CD4-positive, alpha-beta T cell (primary cell): ENCODE data around the gene TBC1D3B. TPM values are rescaled to one million over a fixed set of nuclear protein-coding genes. Genes with fewer than 3 reads are reported as not detected.

Experiments used
- ATAC-seq: fragments of 200-7000 bp; cut with Tn5 transposase; one replicate; pipeline ENCODE4 v1.10.0; 2022; ENCODE audit warnings: mild to moderate bottlenecking; ENCODE audit not compliant: poor library complexity
- CTCF ChIA-PET: fragments of 350-600 bp; sonication (Branson Sonifier 250); formaldehyde crosslinking; loops from one replicate; lab custom pipeline; 2021; ENCODE audit warnings: antibody characterized with exemption, inconsistent platforms; lab: Charles Lee
- POLR2A ChIA-PET: fragments of 350-600 bp; sonication (Branson Sonifier 250); formaldehyde crosslinking; loops from one replicate; lab custom pipeline; 2021; ENCODE audit warnings: antibody characterized with exemption, inconsistent platforms; lab: Charles Lee
- DNase-seq, 14 experiments: peaks; one replicate each; pipeline ENCODE4 v3.0.0-alpha.2; 2013 to 2020; ENCODE audit warnings: mixed read lengths in 2 of 14
- H3K27ac ChIP-seq, 2 donors: one replicate each; pipeline versions ENCODE4 v1.5.1 to v1.7.0; 2013; ENCODE audit warnings: low read length in 2 of 2, low read depth in 1 of 2, mild to moderate bottlenecking in 1 of 2
- H3K27me3 ChIP-seq, 2 experiments: 1 replicate in 1 of 2; 2 replicates in 1 of 2; pipeline versions ENCODE4 v1.6.1 to v1.7.0; 2013; ENCODE audit warnings: low read length in 2 of 2, control low read depth in 1 of 2, mild to moderate bottlenecking in 1 of 2, moderate library complexity in 1 of 2; ENCODE audit not compliant: insufficient read depth in 2 of 2, control insufficient read depth in 1 of 2
- H3K36me3 ChIP-seq: one replicate; pipeline ENCODE4 v1.6.1; 2013; ENCODE audit warnings: low read length, control low read depth; ENCODE audit not compliant: insufficient read depth
- H3K4me1 ChIP-seq: one replicate; pipeline ENCODE4 v1.6.1; 2013; ENCODE audit warnings: low read length, control low read depth; ENCODE audit not compliant: insufficient read depth
- H3K4me3 ChIP-seq: one replicate; pipeline ENCODE4 v1.5.1; 2013; ENCODE audit warnings: mild to moderate bottlenecking, low read length, moderate library complexity
- H3K9me3 ChIP-seq, 2 experiments: 1 replicate in 1 of 2; 2 replicates in 1 of 2; pipeline versions ENCODE4 v1.6.1 to v1.7.0; 2013; ENCODE audit warnings: low read length in 2 of 2, mild to moderate bottlenecking in 2 of 2, control low read depth in 1 of 2, moderate library complexity in 1 of 2; ENCODE audit not compliant: control insufficient read depth in 1 of 2, insufficient read depth in 1 of 2
- H3K27ac Mint-ChIP-seq: one replicate; pipeline ENCODE4 v1.8.0; 2020; ENCODE audit warnings: mixed read lengths
- H3K27me3 Mint-ChIP-seq: one replicate; pipeline ENCODE4 v1.8.0; 2021; ENCODE audit warnings: mixed read lengths
- H3K36me3 Mint-ChIP-seq: one replicate; pipeline ENCODE4 v1.8.0; 2021; ENCODE audit warnings: low read depth, mixed read lengths
- H3K4me1 Mint-ChIP-seq: one replicate; pipeline ENCODE4 v1.8.0; 2021; ENCODE audit warnings: low read depth, mixed read lengths
- H3K4me3 Mint-ChIP-seq: one replicate; pipeline ENCODE4 v1.8.0; 2020; ENCODE audit warnings: mild to moderate bottlenecking, mixed read lengths
- H3K9me3 Mint-ChIP-seq: one replicate; pipeline ENCODE4 v1.8.0; 2020; ENCODE audit warnings: mixed read lengths
- intact Hi-C, 2 experiments: fragments of 100-400 bp; cut with DNase I in 1 of 2; cut with micrococcal nuclease in 1 of 2; formaldehyde crosslinking; loops; one replicate each; pipeline versions ENCODE4 v1.15.1 to v1.9.0; 2023 to 2025; cut with DNase I, micrococcal nuclease
- total RNA-seq, 174 experiments: library from RNA in 2 of 174; stranded (reverse) in 2 of 174; gene quantifications; one replicate each; pipeline ENCODE4 v1.2.3 and lab custom pipeline; 2021 to 2026
- TF ChIP-seq, protein P1 (sequence below): fragments of 200-600 bp; IDR thresholded peaks from one replicate; pipeline ENCODE4 v1.8.0; 2022; ENCODE audit warnings: antibody characterized with exemption, mild to moderate bottlenecking

The TBC1D3B gene
- total RNA-seq, 2 experiments from 2014 or later: 1.5 to 1.6 TPM

DNA sequence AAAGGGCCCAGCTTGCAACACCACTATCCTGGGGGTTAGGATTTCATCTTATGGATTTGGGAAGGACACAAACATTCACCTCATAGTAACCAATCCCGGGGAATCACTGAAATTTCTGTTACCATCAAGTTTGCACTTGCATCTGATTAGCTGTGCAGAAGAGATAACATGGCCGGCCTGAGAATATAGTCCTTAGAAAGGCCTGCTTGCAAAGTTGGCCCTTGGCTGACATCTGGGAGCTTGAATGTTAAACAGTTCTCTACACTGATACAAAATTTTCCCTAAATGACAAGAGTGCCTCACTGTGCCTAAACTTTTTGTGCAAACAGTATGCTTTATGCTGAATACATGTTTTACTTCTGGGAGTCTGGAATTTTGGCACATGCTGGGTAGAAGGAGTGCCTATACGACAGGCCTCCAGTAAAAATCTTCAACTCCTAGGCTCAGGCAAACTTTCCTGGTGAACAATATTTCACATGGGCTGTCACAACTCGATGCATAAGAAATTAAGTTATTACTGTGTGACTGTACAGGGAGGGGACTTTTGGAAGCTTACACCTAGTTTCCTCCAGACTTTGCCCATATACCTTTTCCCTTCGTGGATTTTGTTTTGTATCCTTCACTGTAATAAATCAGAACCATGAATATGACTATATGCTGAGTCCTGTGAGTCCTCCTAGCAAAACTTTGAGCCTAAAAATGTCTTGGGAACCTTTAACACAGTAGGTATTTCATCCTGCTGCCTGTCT lies 31.3 kb downstream of the TBC1D3B start:
- DNase-seq: no peak
- POLR2A ChIA-PET: no interaction called here
- H3K36me3 ChIP-seq: no peaks in the 10 kb centered on the region
- H3K27me3 ChIP-seq: peaks cover 10 to 11% of the 10 kb centered on the region in 2 experiments
- TF ChIP-seq, protein P1, sequence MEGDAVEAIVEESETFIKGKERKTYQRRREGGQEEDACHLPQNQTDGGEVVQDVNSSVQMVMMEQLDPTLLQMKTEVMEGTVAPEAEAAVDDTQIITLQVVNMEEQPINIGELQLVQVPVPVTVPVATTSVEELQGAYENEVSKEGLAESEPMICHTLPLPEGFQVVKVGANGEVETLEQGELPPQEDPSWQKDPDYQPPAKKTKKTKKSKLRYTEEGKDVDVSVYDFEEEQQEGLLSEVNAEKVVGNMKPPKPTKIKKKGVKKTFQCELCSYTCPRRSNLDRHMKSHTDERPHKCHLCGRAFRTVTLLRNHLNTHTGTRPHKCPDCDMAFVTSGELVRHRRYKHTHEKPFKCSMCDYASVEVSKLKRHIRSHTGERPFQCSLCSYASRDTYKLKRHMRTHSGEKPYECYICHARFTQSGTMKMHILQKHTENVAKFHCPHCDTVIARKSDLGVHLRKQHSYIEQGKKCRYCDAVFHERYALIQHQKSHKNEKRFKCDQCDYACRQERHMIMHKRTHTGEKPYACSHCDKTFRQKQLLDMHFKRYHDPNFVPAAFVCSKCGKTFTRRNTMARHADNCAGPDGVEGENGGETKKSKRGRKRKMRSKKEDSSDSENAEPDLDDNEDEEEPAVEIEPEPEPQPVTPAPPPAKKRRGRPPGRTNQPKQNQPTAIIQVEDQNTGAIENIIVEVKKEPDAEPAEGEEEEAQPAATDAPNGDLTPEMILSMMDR: no peak
- Mint-ChIP-seq H3K36me3 (no peaks in the 10 kb centered on the region), H3K27ac (no peak overlapping the region), H3K27me3 (peaks cover 12% of the 10 kb centered on the region), H3K4me1 (no peaks in the 10 kb centered on the region), H3K4me3 (no peak overlapping the region), H3K9me3 (no peaks in the 10 kb centered on the region)
- ATAC-seq: no peak
- no peak overlapping the region for H3K4me3 ChIP-seq
- H3K27ac ChIP-seq: no peak overlapping the region
- H3K4me1 ChIP-seq: peaks cover 4% of the 10 kb centered on the region
- intact Hi-C loops: loop anchor here (10.0 kb wide), 3 partner anchors 180 to 380 kb away; partner anchors contain the start of gene C17orf50 (in 1 of the 2)
- no peaks in the 10 kb centered on the region for H3K9me3 ChIP-seq
- CTCF ChIA-PET: no interaction called here

DNA sequence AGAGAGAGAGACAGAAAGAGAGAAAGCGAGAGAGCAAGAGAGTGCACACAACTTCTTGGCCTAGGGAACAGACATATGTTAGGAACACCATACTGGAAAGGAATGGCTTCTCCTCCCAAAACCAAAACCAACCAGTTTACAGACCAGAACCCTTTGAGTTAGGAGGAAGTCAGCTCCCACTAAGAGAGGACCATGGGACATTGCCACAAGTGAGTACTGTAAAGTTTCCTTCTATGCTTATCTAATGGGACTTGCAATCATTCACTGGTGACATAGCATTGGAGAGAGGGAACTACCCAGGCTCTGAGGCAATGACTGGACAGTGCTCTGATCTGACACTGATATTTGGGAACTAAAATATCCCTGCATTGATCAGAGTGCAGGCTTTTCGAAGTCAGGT lies 32.4 kb downstream of the TBC1D3B start:
- Mint-ChIP-seq H3K4me3 (no peak overlapping the region), H3K4me1 (no peaks in the 10 kb centered on the region), H3K36me3 (no peaks in the 10 kb centered on the region), H3K27me3 (peaks cover 1% of the 10 kb centered on the region), H3K9me3 (no peaks in the 10 kb centered on the region), H3K27ac (no peak overlapping the region)
- POLR2A ChIA-PET: no interaction called here
- H3K9me3 ChIP-seq: no peaks in the 10 kb centered on the region
- H3K4me1 ChIP-seq: peaks cover 2% of the 10 kb centered on the region
- H3K4me3 ChIP-seq: no peak overlapping the region
- TF ChIP-seq, protein P1: no peak
- CTCF ChIA-PET: no interaction called here
- H3K27ac ChIP-seq: no peak overlapping the region
- H3K36me3 ChIP-seq: no peaks in the 10 kb centered on the region
- intact Hi-C loops: loop anchor here (10.0 kb wide), 3 partner anchors 179 to 379 kb away; partner anchors contain the start of gene C17orf50 (in 1 of the 2)
- DNase-seq: no peak
- no peaks in the 10 kb centered on the region for H3K27me3 ChIP-seq
- no peak for ATAC-seq

DNA sequence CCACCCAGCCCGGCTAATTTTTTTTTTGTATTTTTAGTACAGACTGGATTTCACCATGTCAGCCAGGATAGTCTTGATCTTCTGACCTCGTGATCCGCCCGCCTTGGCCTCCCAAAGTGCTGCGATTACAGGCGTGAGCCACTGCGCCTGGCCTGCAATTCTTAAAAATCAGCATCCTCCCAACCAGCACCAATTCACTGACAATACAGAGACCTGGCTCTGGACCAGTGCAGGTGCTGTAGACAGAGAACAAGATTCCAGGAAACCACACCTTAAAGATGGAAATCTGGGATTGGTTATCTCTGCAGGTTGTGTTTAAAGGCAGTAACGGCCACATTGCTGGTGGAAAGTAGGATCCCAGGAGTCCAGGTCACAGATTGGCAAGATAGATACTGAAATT lies 33.6 kb downstream of the TBC1D3B start:
- H3K4me1 ChIP-seq: no peaks in the 10 kb centered on the region
- H3K27ac ChIP-seq: no peak overlapping the region
- POLR2A ChIA-PET: no interaction called here
- CTCF ChIA-PET: no interaction called here
- intact Hi-C loops: loop anchor here (10.0 kb wide), 3 partner anchors 178 to 378 kb away; partner anchors contain the start of gene C17orf50 (in 1 of the 2)
- H3K36me3 ChIP-seq: no peaks in the 10 kb centered on the region
- Mint-ChIP-seq H3K9me3 (no peaks in the 10 kb centered on the region), H3K36me3 (no peaks in the 10 kb centered on the region), H3K27me3 (no peaks in the 10 kb centered on the region), H3K4me3 (no peak overlapping the region), H3K27ac (no peak overlapping the region), H3K4me1 (no peaks in the 10 kb centered on the region)
- TF ChIP-seq, protein P1: no peak
- DNase-seq: no peak
- H3K4me3 ChIP-seq: no peak overlapping the region
- H3K27me3 ChIP-seq: no peaks in the 10 kb centered on the region
- no peak for ATAC-seq
- no peaks in the 10 kb centered on the region for H3K9me3 ChIP-seq
